ENCODE data around the gene CNN2. TPM values are rescaled to one million over a fixed set of nuclear protein-coding genes. Genes with fewer than 3 reads are reported as not detected.

Gene CNN2
- total and polyA plus RNA-seq, 9 of the 15 experiments (the other 6 are each of a cell fraction or from before 2014, with no cell fraction given), result 12.1 to 174 (median 52.7) TPM

DNA sequence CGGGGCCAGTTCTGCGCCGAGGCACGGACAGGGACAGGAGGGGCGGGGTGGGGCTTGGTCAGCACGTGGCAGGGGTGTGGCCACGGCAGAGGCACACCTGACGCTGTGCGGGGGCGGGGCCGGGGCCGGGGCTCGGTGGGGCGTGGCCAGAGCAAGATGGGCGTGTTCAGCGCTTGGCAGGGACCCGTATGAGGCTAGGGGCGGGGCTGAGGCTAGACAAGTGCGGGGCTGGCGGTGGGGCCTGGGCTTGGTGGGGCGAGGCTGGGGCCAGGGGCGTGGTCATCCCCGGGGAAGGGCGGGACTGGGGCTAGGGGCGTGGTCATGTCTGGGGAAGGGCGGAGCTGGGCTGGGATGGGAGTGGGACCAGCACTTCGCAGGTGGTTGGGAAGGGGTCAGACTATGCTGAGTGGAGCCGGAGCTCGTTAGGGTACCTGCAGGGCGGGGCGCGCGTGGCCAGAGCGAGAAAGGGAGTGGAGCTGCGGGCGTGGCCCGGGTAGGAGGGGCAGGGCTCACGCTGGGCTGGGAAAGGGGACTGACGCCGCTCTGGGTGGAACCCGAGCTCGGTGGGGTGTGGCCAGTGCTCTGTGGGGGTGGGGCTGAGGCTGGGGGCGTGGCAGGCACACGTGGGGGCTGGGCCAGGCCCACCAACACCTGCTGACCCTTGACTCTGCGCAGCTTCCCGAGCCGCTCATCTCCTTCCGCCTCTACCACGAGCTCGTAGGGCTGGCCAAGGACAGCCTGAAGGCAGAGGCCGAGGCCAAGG, 55.9 kb downstream of the CNN2 start (continued):
- TF ChIP-seq ZNF407 (IDR thresholded peaks at IDR 0.05; ENCODE audit: low read depth) (no peak), ERF (CRISPR knock-in tag; IDR thresholded peaks at IDR 0.05) (no peak), POLR2A (conservative IDR thresholded peaks at IDR 0.05) (peak; percentile 17; the same call in 1 of the 2 replicates), ETV6 (IDR thresholded peaks at IDR 0.05; ENCODE audit: borderline replicate concordance in 1 of 2, low read depth in 2 of 2, low read length in 1 of 2) (no peak), ETV6 (CRISPR knock-in tag; IDR thresholded peaks at IDR 0.05; ENCODE audit: borderline replicate concordance) (no peak), ZNF133 (CRISPR knock-in tag; IDR thresholded peaks at IDR 0.05) (no peak), MTA1 (IDR thresholded peaks at IDR 0.05; ENCODE audit: borderline replicate concordance) (no peak), SIX5 (IDR thresholded peaks at IDR 0.05; ENCODE audit: borderline replicate concordance in 1 of 2, insufficient read depth in 1 of 2, low read depth in 1 of 2, low read length in 2 of 2) (no peak), NCOA4 (IDR thresholded peaks at IDR 0.05; ENCODE audit: partially characterized antibody) (no peak), CREBBP (IDR thresholded peaks at IDR 0.05; ENCODE audit: low read depth, low read length) (no peak), EHMT2 (IDR thresholded peaks at IDR 0.05) (no peak), OTX1 (CRISPR knock-in tag; IDR thresholded peaks at IDR 0.05) (no peak), ZNF224 (CRISPR knock-in tag; IDR thresholded peaks at IDR 0.05) (no peak), ZNF232 (CRISPR knock-in tag; IDR thresholded peaks at IDR 0.05) (no peak), NFIC (IDR thresholded peaks at IDR 0.05) (no peak), ZBED1 (IDR thresholded peaks at IDR 0.05) (no peak), MCM7 (IDR thresholded peaks at IDR 0.05) (no peak), NRF1 (conservative IDR thresholded peaks at IDR 0.05 in 1 of 2, IDR thresholded peaks at IDR 0.05 in 1 of 2) (peak; percentile 58 to 66), GTF2F1 (IDR thresholded peaks at IDR 0.05; ENCODE audit: low read depth, low read length) (no peak)
- TF ChIP-seq, protein P1, sequence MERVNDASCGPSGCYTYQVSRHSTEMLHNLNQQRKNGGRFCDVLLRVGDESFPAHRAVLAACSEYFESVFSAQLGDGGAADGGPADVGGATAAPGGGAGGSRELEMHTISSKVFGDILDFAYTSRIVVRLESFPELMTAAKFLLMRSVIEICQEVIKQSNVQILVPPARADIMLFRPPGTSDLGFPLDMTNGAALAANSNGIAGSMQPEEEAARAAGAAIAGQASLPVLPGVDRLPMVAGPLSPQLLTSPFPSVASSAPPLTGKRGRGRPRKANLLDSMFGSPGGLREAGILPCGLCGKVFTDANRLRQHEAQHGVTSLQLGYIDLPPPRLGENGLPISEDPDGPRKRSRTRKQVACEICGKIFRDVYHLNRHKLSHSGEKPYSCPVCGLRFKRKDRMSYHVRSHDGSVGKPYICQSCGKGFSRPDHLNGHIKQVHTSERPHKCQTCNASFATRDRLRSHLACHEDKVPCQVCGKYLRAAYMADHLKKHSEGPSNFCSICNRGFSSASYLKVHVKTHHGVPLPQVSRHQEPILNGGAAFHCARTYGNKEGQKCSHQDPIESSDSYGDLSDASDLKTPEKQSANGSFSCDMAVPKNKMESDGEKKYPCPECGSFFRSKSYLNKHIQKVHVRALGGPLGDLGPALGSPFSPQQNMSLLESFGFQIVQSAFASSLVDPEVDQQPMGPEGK (CRISPR knock-in tag; IDR thresholded peaks at IDR 0.05; ENCODE audit: borderline replicate concordance), result no peak
- TF ChIP-seq, protein P2, sequence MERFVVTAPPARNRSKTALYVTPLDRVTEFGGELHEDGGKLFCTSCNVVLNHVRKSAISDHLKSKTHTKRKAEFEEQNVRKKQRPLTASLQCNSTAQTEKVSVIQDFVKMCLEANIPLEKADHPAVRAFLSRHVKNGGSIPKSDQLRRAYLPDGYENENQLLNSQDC (CRISPR knock-in tag; IDR thresholded peaks at IDR 0.05), result no peak
